WTC11 (cell line): ENCODE results near the gene EML6.

Source experiments
- CTCF ChIP-seq: fragments of 200-600 bp; IDR thresholded peaks from 2 replicates; pipeline ENCODE4 v1.8.0; 2022; ENCODE audit warnings: antibody characterized with exemption
- FOXK1 ChIP-seq: sonication (generic); formaldehyde crosslinking; IDR thresholded peaks from 2 replicates; pipeline ENCODE4 v1.8.0; 2022; ENCODE audit warnings: mild to moderate bottlenecking, moderate library complexity, missing genetic modification reagents
- JUN ChIP-seq: sonication (generic); formaldehyde crosslinking; IDR thresholded peaks from 2 replicates; pipeline ENCODE4 v1.8.0; 2023; ENCODE audit warnings: mild to moderate bottlenecking, missing genetic modification reagents
- MAX ChIP-seq: sonication (generic); formaldehyde crosslinking; IDR thresholded peaks from 2 replicates; pipeline ENCODE4 v1.8.0; 2022; ENCODE audit warnings: mild to moderate bottlenecking, missing genetic modification reagents
- NFYB ChIP-seq: sonication (generic); formaldehyde crosslinking; conservative IDR thresholded peaks from 2 replicates; pipeline ENCODE4 v1.8.0; 2022; ENCODE audit warnings: low read depth, missing genetic modification reagents
- NR3C1 ChIP-seq: sonication (generic); formaldehyde crosslinking; conservative IDR thresholded peaks from 2 replicates; pipeline ENCODE4 v1.8.1; 2023; ENCODE audit warnings: low read depth, mild to moderate bottlenecking, missing genetic modification reagents
- SP1 ChIP-seq: sonication (generic); formaldehyde crosslinking; conservative IDR thresholded peaks from 2 replicates; pipeline ENCODE4 v1.8.1; 2022; ENCODE audit warnings: missing genetic modification reagents
- TEAD4 ChIP-seq: sonication (generic); formaldehyde crosslinking; IDR thresholded peaks from 2 replicates; pipeline ENCODE4 v1.8.0; 2022; ENCODE audit warnings: mild to moderate bottlenecking, missing genetic modification reagents
- USF2 ChIP-seq: sonication (generic); formaldehyde crosslinking; IDR thresholded peaks from 2 replicates; pipeline ENCODE4 v1.8.1; 2023; ENCODE audit warnings: mild to moderate bottlenecking, missing genetic modification reagents, moderate library complexity
- ZBTB21 ChIP-seq: sonication (generic); formaldehyde crosslinking; IDR thresholded peaks from 2 replicates; pipeline ENCODE4 v1.8.1; 2023; ENCODE audit warnings: mild to moderate bottlenecking, missing genetic modification reagents, borderline replicate concordance
- ZNF263 ChIP-seq: sonication (generic); formaldehyde crosslinking; IDR thresholded peaks from 2 replicates; pipeline ENCODE4 v1.8.1; 2022; ENCODE audit warnings: low read depth, mild to moderate bottlenecking, moderate library complexity, missing genetic modification reagents
- ZNF423 ChIP-seq: fragments of 250-450 bp; sonication (Bioruptor Pico); IDR thresholded peaks from 2 replicates; pipeline ENCODE4 v2.1.2; 2022; ENCODE audit warnings: mild to moderate bottlenecking, moderate library complexity

- no peak for TF ChIP-seq SP1 (CRISPR knock-in tag)
- TF ChIP-seq USF2 (CRISPR knock-in tag): no peak
- no peak for TF ChIP-seq CTCF
- no peak for TF ChIP-seq MAX (CRISPR knock-in tag)
- TF ChIP-seq NFYB (CRISPR knock-in tag): no peak
- TF ChIP-seq JUN (CRISPR knock-in tag): no peak
- no peak for TF ChIP-seq ZNF423 (CRISPR knock-in tag)
- no peak for TF ChIP-seq FOXK1
- TF ChIP-seq ZNF263 (CRISPR knock-in tag): no peak
- TF ChIP-seq NR3C1 (CRISPR knock-in tag): no peak
- no peak for TF ChIP-seq ZBTB21 (CRISPR knock-in tag)
- TF ChIP-seq TEAD4 (CRISPR knock-in tag): no peak
Observed at GRCh38 chr2:54712516-54712915, 10.9 kb upstream of the EML6 start.
